SK-N-SH (cell line): Measurements from ENCODE around the gene EEF2K. TPM values are rescaled to one million over a fixed set of nuclear protein-coding genes. Genes with fewer than 3 reads are reported as not detected.

ENCODE experiments used
- CTCF ChIA-PET: fragments of 300-600, 350-600 bp; formaldehyde crosslinking; extraction: SDS; loops from one replicate; lab custom pipeline; 2021; lab: Yijun Ruan, JAX
- POLR2A ChIA-PET: fragments of 350-600 bp; sonication (Branson Sonifier 250); formaldehyde crosslinking; extraction: SDS; loops from one replicate; lab custom pipeline; 2020; ENCODE audit warnings: antibody characterized with exemption, inconsistent platforms; lab: Yijun Ruan, JAX
- DNase-seq: peaks from one replicate; pipeline ENCODE4 v3.0.0; 2012
- H2AFZ ChIP-seq: fragments of 200-600 bp; sonication (generic); 2 replicates; pipeline ENCODE4 v1.8.1; 2016; ENCODE audit warnings: antibody characterized with exemption, mild to moderate bottlenecking, low read depth
- H3F3A ChIP-seq: fragments of 200-600 bp; sonication (generic); replicated peaks from 2 replicates; pipeline ENCODE3; 2016; ENCODE audit warnings: antibody characterized with exemption, mild to moderate bottlenecking; ENCODE audit not compliant: insufficient read depth
- H3K27ac ChIP-seq, 2 experiments: fragments of 200-500 bp in 1 of 2; fragments of 200-600 bp in 1 of 2; sonication (Bioruptor generic) in 1 of 2; sonication (generic), shearing (Covaris generic) in 1 of 2; 2 replicates each; pipeline versions ENCODE4 v1.5.1 to v1.6.1; 2014 to 2016; ENCODE audit warnings: low read depth in 2 of 2, inconsistent platforms in 1 of 2, low read length in 1 of 2, mild to moderate bottlenecking in 1 of 2, mixed read lengths in 1 of 2
- H3K27me3 ChIP-seq: fragments of 200-600 bp; sonication (generic), shearing (Covaris generic); 2 replicates; pipeline ENCODE4 v1.6.1; 2016; ENCODE audit warnings: mixed run types; ENCODE audit not compliant: insufficient read depth
- H3K36me3 ChIP-seq, 2 experiments: fragments of 200-500 bp in 1 of 2; fragments of 200-600 bp in 1 of 2; sonication (Bioruptor generic) in 1 of 2; sonication (generic) in 1 of 2; replicated peaks in 1 of 2; 2 replicates each; pipeline versions ENCODE3 to v1.5.1; 2014 to 2016; ENCODE audit warnings: low read length in 1 of 2, mild to moderate bottlenecking in 1 of 2; ENCODE audit not compliant: insufficient read depth in 2 of 2, control insufficient read depth in 1 of 2
- H3K4me1 ChIP-seq, 2 experiments: fragments of 200-500 bp in 1 of 2; fragments of 200-600 bp in 1 of 2; sonication (Bioruptor generic) in 1 of 2; sonication (generic), shearing (Covaris generic) in 1 of 2; 2 replicates each; pipeline versions ENCODE4 v1.5.1 to v1.6.1; 2014 to 2016; ENCODE audit warnings: low read depth in 1 of 2, low read length in 1 of 2, mixed run types in 1 of 2; ENCODE audit not compliant: insufficient read depth in 2 of 2, control insufficient read depth in 1 of 2
- H3K4me2 ChIP-seq: fragments of 200-600 bp; sonication (generic), shearing (Covaris generic); 2 replicates; pipeline ENCODE4 v1.6.1; 2017; ENCODE audit warnings: mixed run types
- H3K4me3 ChIP-seq, 2 experiments: fragments of 200-500 bp in 1 of 2; fragments of 200-600 bp in 1 of 2; sonication (Bioruptor generic) in 1 of 2; sonication (generic), shearing (Covaris generic) in 1 of 2; 2 replicates each; pipeline versions ENCODE4 v1.5.1 to v1.8.1; 2014 to 2016; ENCODE audit warnings: low read depth in 2 of 2, inconsistent platforms in 1 of 2, low read length in 1 of 2, mild to moderate bottlenecking in 1 of 2, mixed read lengths in 1 of 2, moderate library complexity in 1 of 2
- H3K79me2 ChIP-seq: fragments of 200-600 bp; sonication (generic); 2 replicates; pipeline ENCODE4 v1.8.1; 2017; ENCODE audit warnings: mild to moderate bottlenecking; ENCODE audit not compliant: insufficient read depth
- H3K9ac ChIP-seq: fragments of 200-600 bp; sonication (generic); 2 replicates; pipeline ENCODE4 v1.6.1; 2017; ENCODE audit warnings: mixed run types
- H3K9me2 ChIP-seq: fragments of 200-600 bp; sonication (generic); 2 replicates; pipeline ENCODE4 v1.6.1; 2017; ENCODE audit warnings: mixed run types
- H3K9me3 ChIP-seq: fragments of 200-600 bp; sonication (generic); 2 replicates; pipeline ENCODE4 v1.6.1; 2017; ENCODE audit warnings: mixed run types, mild to moderate bottlenecking, moderate library complexity
- H4K20me1 ChIP-seq: fragments of 200-600 bp; sonication (generic); 2 replicates; pipeline ENCODE4 v1.6.1; 2017; ENCODE audit warnings: mild to moderate bottlenecking, mixed run types; ENCODE audit not compliant: insufficient read depth
- EP300 ChIP-seq, 2 experiments: IDR thresholded peaks; 2 replicates each; pipeline versions ENCODE4 v1.4.0 to v1.6.1; 2012; ENCODE audit warnings: borderline replicate concordance in 1 of 2, low read depth in 1 of 2, low read length in 1 of 2
- FOSL2 ChIP-seq: IDR thresholded peaks from 2 replicates; pipeline ENCODE4 v1.4.0; 2012; ENCODE audit warnings: low read depth, mild to moderate bottlenecking, moderate library complexity, borderline replicate concordance
- GABPA ChIP-seq: IDR thresholded peaks from 2 replicates; pipeline ENCODE4 v1.4.0; 2012; ENCODE audit warnings: low read depth, mild to moderate bottlenecking
- MXI1 ChIP-seq: IDR thresholded peaks from 2 replicates; pipeline ENCODE4 v1.6.1; 2012; ENCODE audit warnings: mild to moderate bottlenecking, low read depth, low read length, improper control_type of control experiment
- NRF1 ChIP-seq: IDR thresholded peaks from 2 replicates; pipeline ENCODE4 v1.6.1; 2012; ENCODE audit warnings: low read depth, mild to moderate bottlenecking, low read length
- PBX3 ChIP-seq: IDR thresholded peaks from 2 replicates; pipeline ENCODE4; 2012
- RAD21 ChIP-seq: IDR thresholded peaks from 2 replicates; pipeline ENCODE4 v1.6.1; 2012; ENCODE audit warnings: mild to moderate bottlenecking, low read length
- RCOR1 ChIP-seq: fragments of 150-350 bp; IDR thresholded peaks from 2 replicates; pipeline ENCODE4 v1.6.1; 2017; ENCODE audit warnings: antibody characterized with exemption, low read length
- RFX5 ChIP-seq: IDR thresholded peaks from 2 replicates; pipeline ENCODE4 v1.6.1; 2012; ENCODE audit warnings: mild to moderate bottlenecking, improper control_type of control experiment, low read length
- SIN3A ChIP-seq: IDR thresholded peaks from 2 replicates; pipeline ENCODE4 v1.6.1; 2012; ENCODE audit warnings: low read depth, mild to moderate bottlenecking, low read length, moderate library complexity, borderline replicate concordance
- TCF12 ChIP-seq: IDR thresholded peaks from 2 replicates; pipeline ENCODE4 v1.4.0; 2012
- USF1 ChIP-seq: IDR thresholded peaks from 2 replicates; pipeline ENCODE4 v1.4.0; 2012; ENCODE audit warnings: low read depth, borderline replicate concordance
- USF2 ChIP-seq: fragments of 150-350 bp; IDR thresholded peaks from 2 replicates; pipeline ENCODE4 v1.6.1; 2017; ENCODE audit warnings: antibody characterized with exemption, low read length, low read depth, borderline replicate concordance
- YY1 ChIP-seq: IDR thresholded peaks from 2 replicates; pipeline ENCODE4 v1.4.0; 2012; ENCODE audit warnings: low read depth, mild to moderate bottlenecking
- WGBS: methylation state at CpG from one replicate; pipeline ENCODE4 v1.1.6; 2017; ENCODE audit warnings: low lambda C conversion rate; 5-methylcytosine and 5-hydroxymethylcytosine counted together
- polyA plus RNA-seq, 3 experiments: library from polyadenylated mRNA; depleted of rRNA; stranded (reverse); fragments of >200 nt; gene quantifications; 2 replicates each; pipeline ENCODE4 v1.2.3, GENCODE V29; 2012

Gene EEF2K
- polyA plus RNA-seq, 1 of the 3 experiments (the other 2 are of a cell fraction): 8.0 TPM

DNA sequence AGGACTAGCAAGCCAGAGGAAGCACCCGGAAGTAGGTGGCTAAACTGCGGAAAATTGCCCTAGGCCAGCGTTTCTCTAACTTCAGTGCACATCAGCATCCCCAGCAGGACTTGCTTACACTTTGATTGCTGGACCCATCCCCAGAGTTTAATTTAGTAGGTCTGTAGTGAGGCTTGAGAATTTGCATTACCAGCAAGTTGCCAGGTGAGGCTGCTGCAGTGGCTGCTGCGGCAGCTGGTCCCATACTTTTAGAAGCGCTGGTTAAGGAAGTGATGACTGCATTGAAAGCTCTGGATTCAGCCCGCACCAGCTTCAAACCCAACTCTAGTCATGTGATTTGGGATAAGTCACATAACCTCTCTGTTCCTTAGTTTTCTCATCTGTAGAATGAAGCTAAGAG lies 4.2 kb downstream of the EEF2K start:
- no peak overlapping the region for H3K4me2 ChIP-seq
- peaks cover 6% of the 10 kb centered on the region for H3F3A ChIP-seq
- no peak overlapping the region for H3K9ac ChIP-seq
- CTCF ChIA-PET: interaction anchor here (2.2 kb wide), 1 partner anchor 10 kb away, joined by 6 read pairs; no protein-coding TSS in a partner anchor
- H3K9me2 ChIP-seq: no peaks in the 10 kb centered on the region
- H2AFZ ChIP-seq: no peak overlapping the region
- 97% methylated on average over 6 of the region's 6 CpGs for WGBS
- H3K79me2 ChIP-seq: peaks cover 72% of the 10 kb centered on the region
- peaks cover 4% of the 10 kb centered on the region for H4K20me1 ChIP-seq
- no peak for TF ChIP-seq RCOR1
- TF ChIP-seq USF2: no peak
- no peak for TF ChIP-seq SIN3A
- no peak for TF ChIP-seq PBX3
- no peak for TF ChIP-seq TCF12
- no peak for TF ChIP-seq YY1
- TF ChIP-seq RFX5: no peak
- no peak for TF ChIP-seq EP300 (IDR thresholded peaks at IDR 0.05; ENCODE audit: borderline replicate concordance in 1 of 2, low read depth in 1 of 2, low read length in 1 of 2)
- TF ChIP-seq RAD21: no peak
- no peak for TF ChIP-seq NRF1
- TF ChIP-seq GABPA: no peak
- no peak for TF ChIP-seq MXI1
- H3K9me3 ChIP-seq: no peaks in the 10 kb centered on the region
- H3K27me3 ChIP-seq: no peaks in the 10 kb centered on the region
- DNase-seq: no peak
- peaks cover 6 to 7% of the 10 kb centered on the region in 2 experiments; a peak in 1 of 4 replicates for H3K4me1 ChIP-seq
- H3K27ac ChIP-seq: no peak overlapping the region
- no peak overlapping the region for H3K4me3 ChIP-seq
- POLR2A ChIA-PET: no interaction called here
- no peaks in the 10 kb centered on the region for H3K36me3 ChIP-seq

DNA sequence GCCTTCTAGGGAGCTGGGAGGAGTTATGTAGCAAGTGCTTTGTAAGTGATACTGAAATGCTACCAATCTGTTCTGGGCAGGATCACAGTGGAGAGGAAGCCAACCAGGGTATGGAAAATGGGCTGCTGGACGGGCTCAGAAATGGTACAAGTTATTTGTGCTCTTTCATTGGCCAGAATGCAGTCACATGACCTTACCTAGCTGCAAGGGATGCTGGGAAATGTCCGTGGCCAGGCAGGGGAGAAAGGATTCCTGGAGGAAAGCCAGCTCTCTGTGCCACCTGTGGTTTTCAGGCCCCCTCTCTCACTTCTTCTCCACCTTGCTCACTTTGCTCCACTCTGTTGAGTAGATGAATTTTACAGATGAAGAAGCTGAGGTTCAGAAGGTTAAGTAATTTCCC lies 4.8 kb downstream of the EEF2K start:
- no peaks in the 10 kb centered on the region for H3K9me2 ChIP-seq
- peaks cover 6 to 7% of the 10 kb centered on the region in 2 experiments; a peak in 1 of 4 replicates for H3K4me1 ChIP-seq
- H3F3A ChIP-seq: peaks cover under 1% of the 10 kb centered on the region
- peaks cover 72% of the 10 kb centered on the region for H3K79me2 ChIP-seq
- H3K9me3 ChIP-seq: no peaks in the 10 kb centered on the region
- CTCF ChIA-PET: interaction anchor here (2.2 kb wide), 1 partner anchor 9 kb away, joined by 6 read pairs; no protein-coding TSS in a partner anchor
- H3K27ac ChIP-seq: no peak overlapping the region
- no peak overlapping the region for H3K9ac ChIP-seq
- H4K20me1 ChIP-seq: peaks cover 4% of the 10 kb centered on the region
- H2AFZ ChIP-seq: no peak overlapping the region
- no peak overlapping the region for H3K4me3 ChIP-seq
- H3K4me2 ChIP-seq: no peak overlapping the region
- DNase-seq: no peak
- no peaks in the 10 kb centered on the region for H3K27me3 ChIP-seq
- no peaks in the 10 kb centered on the region for H3K36me3 ChIP-seq
- 83% methylated on average over 2 of the region's 2 CpGs for WGBS
- POLR2A ChIA-PET: no interaction called here
- TF ChIP-seq FOSL2 (no peak), USF1 (peak; percentile 45; the same call in 1 of the 2 replicates)
- TF ChIP-seq, all 33 proteins: peak for 1
